ENCODE measurements around the gene PPIC.

DNA sequence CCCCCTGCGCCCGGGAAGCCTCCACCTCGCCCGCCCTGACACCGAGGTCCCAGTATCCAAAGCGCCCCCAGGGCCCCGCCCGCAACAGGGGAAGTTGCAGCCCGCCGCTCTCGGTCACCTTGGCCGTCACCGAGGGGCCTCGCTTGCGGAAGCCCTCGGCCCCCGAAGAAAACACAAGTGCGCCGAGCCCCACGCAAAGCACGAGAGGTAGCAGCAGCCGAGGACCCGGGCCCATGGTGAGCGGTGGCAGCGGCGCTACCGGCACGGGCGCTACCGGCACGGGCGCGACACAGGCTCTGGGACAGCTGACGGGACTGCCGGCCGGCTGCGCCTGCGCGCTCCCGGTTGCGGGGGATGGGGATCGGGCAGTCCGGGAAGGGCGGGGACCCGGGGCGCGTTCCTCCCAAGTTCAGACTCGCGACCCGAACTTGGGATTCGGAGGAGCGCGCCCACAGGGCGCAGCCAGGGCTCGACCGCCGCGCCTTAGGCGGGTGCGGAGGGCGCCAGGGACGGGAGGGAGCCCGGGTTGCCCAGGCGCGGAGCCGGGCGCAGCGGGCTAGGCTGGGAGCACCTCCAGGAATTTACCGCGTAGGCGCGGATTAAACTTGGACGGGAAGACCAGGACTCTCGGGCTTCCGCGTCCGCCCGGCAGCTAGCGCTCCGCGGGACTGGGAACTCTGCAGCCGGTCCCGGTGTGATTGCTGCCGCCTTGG lies at the start of gene PPIC:
- TF ChIP-seq CTCF (IDR thresholded peaks at IDR 0.05) (no peak), ZFX (IDR thresholded peaks at IDR 0.05; ENCODE audit: borderline replicate concordance) (no peak)
